ENCODE data around the gene VWC2L. TPM values are rescaled to one million over a fixed set of nuclear protein-coding genes. Genes with fewer than 3 reads are reported as not detected.

VWC2L gene
- total and polyA plus RNA-seq, 2 of the 4 experiments (the other 2 are of a cell fraction) = not detected

DNA sequence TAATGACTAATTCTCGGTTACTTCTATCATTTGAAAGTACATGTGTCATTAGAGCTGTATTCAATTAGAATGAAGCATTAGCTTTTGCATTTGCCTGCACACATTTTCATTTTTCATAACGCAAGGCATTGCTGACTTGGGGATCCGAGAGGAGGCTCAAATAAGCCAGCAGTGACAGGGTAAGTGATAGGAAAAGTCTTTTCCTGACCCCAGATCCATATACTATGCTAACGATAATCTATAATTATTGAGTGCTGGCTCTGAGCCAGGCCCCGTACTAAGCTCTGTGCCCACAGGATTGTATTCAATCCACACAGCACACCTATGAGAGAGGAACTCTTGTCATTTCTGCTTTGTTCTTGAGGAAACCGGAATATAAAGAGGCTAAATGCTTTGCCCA lies 168.2 kb downstream of the VWC2L start:
- Histone ChIP-seq H3K4ac (ENCODE audit: low read depth, low read length) (no peak overlapping the region), H4K5ac (ENCODE audit: low read depth, low read length) (no peak overlapping the region), H3K27me3 (ENCODE audit: control insufficient read depth, insufficient read depth, low read length) (no peaks in the 10 kb centered on the region), H2AFZ (replicated peaks; ENCODE audit: low read length, poor library complexity) (no peak overlapping the region), H3K4me3 (ENCODE audit: insufficient read depth, low read depth, low read length) (no peak overlapping the region), H4K8ac (ENCODE audit: low read depth in 2 of 2, low read length in 2 of 2) (no peak overlapping the region), H3K14ac (replicated peaks; ENCODE audit: low read depth, low read length) (no peak overlapping the region), H3K4me1 (ENCODE audit: control insufficient read depth, insufficient read depth, low read length) (no peaks in the 10 kb centered on the region), H3K23ac (ENCODE audit: low read depth, low read length) (no peak overlapping the region), H2BK120ac (ENCODE audit: low read depth, low read length) (no peak overlapping the region), H2BK15ac (ENCODE audit: low read depth, low read length) (no peak overlapping the region), H4K20me1 (ENCODE audit: insufficient read depth, low read length) (no peaks in the 10 kb centered on the region), H3K9ac (ENCODE audit: low read depth, low read length) (no peak overlapping the region), H2BK20ac (ENCODE audit: low read depth, low read length) (no peak overlapping the region), H3K56ac (ENCODE audit: extremely low read depth, insufficient read depth, low read length) (no peak overlapping the region), H3K79me1 (ENCODE audit: low read depth in 1 of 2, low read length in 2 of 2) (no peaks in the 10 kb centered on the region), H3K27ac (ENCODE audit: insufficient read depth, low read length) (no peak overlapping the region), H3K36me3 (ENCODE audit: control insufficient read depth, insufficient read depth, low read length) (no peaks in the 10 kb centered on the region), H3K4me2 (ENCODE audit: low read depth, low read length) (no peak overlapping the region), H3K9me3 (ENCODE audit: control insufficient read depth, insufficient read depth, low read length) (no peaks in the 10 kb centered on the region), H2AK9ac (replicated peaks; ENCODE audit: low read depth, low read length, poor library complexity) (no peak overlapping the region), H2BK5ac (ENCODE audit: low read depth, low read length, poor library complexity, severe bottlenecking) (no peak overlapping the region), H2AK5ac (ENCODE audit: low read depth, low read length) (no peak overlapping the region), H3K18ac (ENCODE audit: low read depth, low read length) (no peak overlapping the region), H3K9me1 (ENCODE audit: insufficient read depth, low read length) (no peaks in the 10 kb centered on the region; the same call in 1 of the 2 replicates), H4K91ac (ENCODE audit: insufficient read depth, low read depth, low read length) (no peak overlapping the region)
- in situ Hi-C loops (cut with MboI; ENCODE audit: low sequenced_read_pairs) = no loop called here
- intact Hi-C loops (cut with micrococcal nuclease) = no loop called here
- ATAC-seq (ENCODE audit: low read depth) (no peak), DNase-seq (no peak)
- no CpG with 5 or more reads among the region's 6 CpGs for WGBS, 2 experiments (ENCODE audit: extremely low coverage in 2 of 2, insufficient read length in 1 of 2)
- ChIA-PET CTCF (no interaction called here), POLR2A (ENCODE audit: unreplicated experiment) (no interaction called here)
- dilution Hi-C loops (cut with HindIII; ENCODE audit: low sequenced_read_pairs, unreplicated experiment) = no loop called here
- no TSS peak for BruUV-seq (replicated peaks)
- TF ChIP-seq RCOR1 (IDR thresholded peaks at IDR 0.05; ENCODE audit: insufficient replicate concordance, low read length) (no peak), MAFK (IDR thresholded peaks at IDR 0.05; ENCODE audit: low read depth, low read length) (no peak), FOS (IDR thresholded peaks at IDR 0.05; ENCODE audit: low read depth, low read length) (no peak)

Measured in IMR-90 (cell line).